Embryonic facial prominence (tissue), 1 donor: ENCODE measurements around the gene ABL1.
"Not testable (repeated sequence)": the region's sequence is repeated elsewhere in the genome, so short reads cannot be mapped to it uniquely, and the experiment has no call there.

ENCODE experiments used
- DNase-seq: peaks from one replicate; pipeline ENCODE4 v3.0.0-alpha.2; 2016; ENCODE audit errors: extremely low spot score

Gene ABL1

DNA sequence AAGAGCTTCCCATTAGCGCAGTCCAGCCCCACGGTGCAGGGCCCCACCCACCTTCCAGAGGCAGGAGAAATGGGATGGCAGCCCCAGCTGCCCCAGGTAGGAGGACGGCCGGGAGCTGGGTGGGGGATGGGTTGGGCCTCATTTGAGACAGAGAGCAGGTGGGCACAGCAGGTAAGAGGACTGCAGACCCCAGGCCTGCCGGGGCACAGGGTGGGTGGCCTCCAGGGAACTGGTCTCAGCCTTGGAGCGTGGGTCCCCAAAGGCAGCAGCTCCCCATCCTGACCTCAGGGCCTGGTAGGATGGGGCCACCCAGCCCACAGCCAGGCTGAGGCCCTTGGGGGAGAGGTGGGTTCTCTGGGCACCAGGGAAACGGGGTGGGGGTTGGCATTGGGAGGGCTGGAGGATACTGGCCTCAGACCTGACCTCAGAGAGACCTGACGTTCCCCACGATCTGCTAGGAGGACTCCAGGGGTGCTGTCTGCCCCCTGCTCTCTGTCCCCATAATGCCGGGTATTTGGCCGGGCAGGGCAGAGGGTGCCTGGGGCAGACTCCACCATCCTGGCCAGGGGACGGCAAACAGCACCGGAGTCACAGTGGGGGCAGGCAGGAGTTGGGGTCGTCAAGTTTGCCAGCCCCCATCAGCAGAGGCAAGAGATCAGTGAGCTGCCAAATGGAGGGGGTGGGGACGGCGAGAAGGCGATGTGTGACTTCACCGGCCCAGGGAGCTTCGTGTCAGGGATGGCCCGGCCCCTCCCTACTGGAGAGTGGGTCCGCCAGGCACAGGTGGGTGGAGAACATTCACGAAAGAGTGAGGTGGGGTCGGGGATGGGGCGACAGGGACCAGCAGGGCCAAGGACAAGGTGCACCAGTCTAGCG, 68.4 kb downstream of the ABL1 start:
- DNase-seq = no peak

DNA sequence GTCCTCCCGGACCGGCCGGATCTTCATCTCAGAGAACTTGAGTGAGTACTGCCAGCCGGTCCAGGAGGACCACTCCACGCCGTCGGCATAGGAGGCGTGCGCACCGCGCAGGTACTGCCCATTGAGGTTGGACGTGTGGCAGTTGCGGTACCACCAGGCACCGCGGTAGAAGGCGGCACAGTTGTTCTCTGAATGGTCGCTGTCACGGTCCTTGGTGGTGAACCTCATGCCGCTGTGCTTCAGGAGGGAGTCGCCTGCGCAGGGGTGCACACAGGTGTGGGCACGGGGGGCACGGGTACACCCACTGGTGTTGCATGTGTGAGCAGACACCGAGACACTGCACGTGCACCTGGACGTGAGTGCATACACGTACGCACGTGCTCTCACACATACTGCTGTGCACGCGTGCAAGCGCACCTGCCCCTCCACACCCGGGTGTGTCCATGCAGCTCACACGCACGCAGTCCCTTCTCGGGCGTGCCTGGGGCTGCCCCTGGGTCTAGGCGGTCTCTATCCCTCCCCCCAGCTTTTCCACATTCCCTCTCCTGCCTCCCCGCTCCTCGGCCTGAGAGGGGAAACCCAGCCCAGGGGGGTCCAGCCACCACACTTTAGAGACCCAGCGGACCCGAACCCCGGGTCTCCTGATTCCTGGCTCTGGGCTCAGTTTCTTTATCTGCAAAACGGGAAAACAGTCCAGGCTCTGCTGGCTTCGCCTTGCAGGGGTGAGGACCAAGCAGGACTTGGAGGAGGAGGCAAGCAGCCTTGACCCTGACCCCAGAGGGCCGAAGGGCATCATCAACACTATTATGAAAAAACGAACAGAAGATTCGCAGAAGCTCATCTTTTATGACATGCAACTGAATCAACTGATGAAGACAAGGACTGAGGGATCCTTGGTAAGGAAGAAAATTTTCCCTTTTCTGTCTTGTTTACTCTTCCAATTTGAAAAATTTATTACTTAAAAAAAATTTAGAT, 69.3 kb downstream of the ABL1 start:
- DNase-seq = no peak

DNA sequence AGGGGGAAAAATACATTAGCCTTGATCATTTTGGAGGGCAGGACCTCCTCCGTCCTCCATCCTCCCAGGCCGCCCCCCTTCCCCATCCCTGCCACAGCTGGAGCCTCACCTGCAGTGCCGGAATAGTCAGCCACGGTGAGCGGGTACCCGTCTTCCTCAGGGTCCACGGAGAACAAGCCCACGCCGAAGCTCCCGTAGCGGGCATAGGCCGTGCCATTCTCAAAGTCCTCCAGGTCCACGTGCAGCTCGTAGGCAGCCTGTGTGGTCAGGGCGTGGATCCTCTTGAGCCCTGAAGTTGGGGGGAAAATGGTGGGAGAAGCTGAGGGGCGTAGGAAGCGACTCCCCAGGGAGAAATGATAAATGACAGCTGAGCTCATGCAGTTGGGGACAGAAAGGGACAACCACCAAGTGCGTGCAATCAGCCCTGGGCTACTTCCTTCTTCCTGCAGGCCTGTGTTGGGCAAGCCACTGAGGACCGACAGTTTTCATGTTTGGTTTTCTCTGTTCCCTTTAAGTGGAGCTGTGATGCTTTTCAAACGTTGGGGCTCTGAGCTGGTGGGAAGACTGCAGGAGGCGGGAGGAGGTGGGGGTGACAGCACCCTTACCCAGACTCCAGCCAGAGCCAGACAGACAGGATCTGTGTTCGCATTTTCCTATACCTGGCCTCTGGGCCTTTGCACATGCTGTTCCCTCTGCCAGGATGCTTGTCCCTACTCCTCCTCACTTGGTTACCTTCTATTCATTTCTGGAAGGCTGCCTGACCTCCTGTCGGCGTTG, 70.3 kb downstream of the ABL1 start:
- no peak for DNase-seq

DNA sequence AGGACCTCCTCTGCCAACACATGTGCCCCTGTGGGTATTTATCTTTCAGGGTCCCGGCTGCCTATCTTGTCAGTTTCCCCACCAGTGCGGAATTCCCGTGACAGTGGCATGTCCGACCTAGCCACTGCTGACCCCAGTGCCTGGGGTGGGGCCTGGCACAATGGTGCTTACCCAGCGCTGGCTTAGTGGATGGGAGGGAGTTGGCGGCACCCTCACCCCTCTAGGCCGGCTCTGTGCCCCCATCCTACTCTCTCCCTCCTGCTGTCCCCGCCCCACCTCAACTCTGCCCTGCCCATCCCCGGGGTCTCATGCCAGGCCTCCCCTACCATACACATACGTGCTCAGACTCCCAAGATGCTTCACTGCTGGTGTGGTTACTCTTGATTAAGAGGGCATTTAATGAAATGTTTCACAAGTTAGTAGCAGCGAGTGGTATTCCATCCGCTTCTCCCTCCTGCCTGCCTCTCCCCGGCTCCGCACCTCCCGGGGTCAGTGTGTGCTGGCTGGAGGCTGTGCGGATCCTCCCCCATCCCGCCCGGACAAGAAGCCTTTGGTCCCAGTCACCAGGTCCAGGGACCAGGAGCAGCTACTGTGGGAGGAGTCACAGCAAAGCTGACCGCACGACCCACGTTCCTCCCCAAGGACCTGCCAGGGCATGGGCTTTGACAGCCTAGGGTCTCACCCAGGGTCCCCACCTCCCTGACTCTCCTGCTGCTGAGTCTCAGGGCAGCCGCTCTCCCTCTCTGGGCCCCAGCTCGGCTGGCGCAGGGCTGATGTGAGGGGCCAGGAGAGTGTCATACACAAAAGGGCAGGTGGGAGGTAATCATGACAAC, 71.1 kb downstream of the ABL1 start:
- DNase-seq = no peak

DNA sequence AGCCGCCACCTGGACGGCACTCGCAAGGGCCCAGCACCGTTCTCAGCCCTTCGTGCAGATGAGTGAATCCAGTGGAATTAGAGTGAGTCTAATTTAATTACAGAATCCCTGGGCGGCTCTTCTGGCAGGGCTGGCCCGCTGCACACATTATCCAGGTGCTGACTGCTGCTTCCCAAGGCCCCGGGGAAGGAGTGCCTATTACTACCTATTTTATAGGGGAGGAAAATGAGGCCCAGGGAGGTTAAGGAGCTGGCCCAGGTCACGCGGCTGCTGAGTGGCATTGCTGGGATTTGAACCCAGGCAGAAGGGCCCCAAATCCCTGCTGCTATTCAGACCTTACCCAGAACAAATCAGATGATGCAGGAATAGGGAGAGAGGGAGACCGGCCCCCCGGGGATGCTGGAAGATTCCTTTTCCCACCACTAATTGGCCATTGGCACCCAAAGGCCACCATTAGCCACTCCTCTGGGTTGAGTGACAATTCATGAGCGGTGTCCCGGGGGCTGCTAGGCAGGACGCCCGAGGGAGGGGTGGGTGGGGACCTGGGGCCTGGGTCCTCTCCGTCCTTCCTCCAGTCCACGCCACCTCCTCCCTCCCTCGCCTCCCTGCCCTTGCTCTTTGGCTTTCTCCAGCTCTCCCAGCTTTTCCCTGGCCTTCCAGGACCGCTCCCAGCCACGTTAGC, 71.8 kb downstream of the ABL1 start:
- no peak for DNase-seq

DNA sequence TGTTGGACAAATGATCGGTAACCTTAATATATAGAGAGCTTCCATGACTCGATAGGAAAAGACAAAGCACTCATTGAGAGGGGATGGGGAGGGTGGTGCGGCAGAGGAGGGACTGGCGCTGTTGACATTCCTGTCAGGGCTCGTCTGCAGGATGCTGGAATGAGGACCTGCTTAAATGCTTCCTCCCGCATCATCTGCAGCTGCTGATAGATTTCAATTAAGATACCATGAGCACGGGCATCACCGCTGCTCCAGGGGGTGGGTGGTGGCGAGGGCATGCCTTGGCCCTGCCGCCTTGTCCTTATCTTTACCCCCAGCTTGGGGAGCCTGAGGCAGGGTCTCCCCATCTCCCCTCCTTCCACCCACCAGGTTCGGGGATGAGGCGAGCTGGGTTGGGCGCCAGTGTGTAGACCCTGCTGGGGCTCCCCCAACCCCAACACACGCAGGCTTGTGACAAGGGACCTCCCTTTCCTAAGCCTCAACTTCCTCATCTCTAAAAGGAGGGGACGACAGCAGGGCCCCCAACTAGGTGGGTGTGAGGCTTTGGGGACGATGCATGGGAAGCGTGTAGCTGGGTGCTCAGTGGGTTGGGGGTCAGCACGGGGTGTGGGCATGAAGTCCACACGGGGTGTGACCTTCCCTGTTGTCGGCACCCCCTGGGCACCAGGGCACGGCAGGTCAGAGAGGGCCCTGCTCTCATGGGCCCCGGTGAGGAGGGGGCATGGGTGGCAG, 73.3 kb downstream of the ABL1 start:
- no peak for DNase-seq

DNA sequence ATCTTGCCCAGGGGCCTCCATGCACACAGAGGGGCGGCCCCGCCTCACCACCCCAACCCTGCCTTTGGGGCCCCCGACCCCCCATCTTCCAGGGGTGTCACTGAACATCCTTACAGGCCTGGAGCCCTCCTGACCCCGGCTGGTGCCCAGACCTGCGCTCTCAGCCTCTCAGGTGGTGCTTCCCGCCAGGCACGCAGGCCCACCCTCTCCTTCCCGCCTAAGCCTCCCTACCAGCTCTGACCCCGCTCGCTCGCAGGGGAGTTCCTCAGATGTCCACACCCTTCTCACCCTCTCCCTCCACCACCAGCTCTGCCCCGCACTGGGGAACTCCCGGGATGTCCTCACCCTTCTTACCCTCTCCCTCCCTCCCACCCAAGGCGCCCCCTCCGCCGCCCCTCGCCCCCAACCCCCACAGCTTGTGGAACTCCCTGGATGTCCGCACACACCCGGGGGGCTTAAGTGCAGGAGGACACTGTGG, 73.9 kb downstream of the ABL1 start:
- DNase-seq = no peak

DNA sequence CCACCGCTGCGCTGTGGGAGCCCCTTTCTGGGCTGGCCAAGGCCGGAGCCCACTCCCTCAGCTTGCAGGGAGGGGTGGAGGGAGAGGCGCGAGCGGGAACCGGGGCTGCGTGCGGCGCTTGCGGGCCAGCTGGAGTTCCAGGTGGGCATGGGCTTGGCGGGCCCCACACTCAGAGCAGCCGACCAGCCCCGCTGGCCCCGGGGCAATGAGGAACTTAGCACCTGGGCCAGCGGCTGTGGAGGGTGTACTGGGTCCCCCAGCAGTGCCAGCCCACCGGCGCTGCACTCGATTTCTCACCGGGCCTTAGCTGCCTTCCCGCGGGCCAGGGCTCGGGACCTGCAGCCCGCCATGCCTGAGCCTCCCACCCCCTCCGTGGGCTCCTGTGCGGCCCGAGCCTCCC, 75.0 kb downstream of the ABL1 start:
- not testable (repeated sequence) for DNase-seq

DNA sequence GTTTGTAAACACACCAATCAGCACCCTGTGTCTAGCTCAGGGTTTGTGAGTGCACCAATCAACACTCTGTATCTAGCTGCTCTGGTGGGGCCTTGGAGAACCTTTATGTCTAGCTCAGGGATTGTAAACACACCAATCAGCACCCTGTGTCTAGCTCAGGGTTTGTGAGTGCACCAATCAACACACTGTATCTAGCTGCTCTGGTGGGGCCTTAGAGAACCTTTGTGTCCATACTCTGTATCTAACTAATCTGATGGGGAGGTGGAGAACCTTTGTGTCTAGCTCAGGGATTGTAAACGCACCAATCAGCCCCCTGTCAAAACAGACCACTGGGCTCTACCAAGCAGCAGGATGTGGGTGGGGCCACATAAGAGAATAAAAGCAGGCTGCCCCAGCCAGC, 75.6 kb downstream of the ABL1 start:
- DNase-seq = not testable (repeated sequence)

DNA sequence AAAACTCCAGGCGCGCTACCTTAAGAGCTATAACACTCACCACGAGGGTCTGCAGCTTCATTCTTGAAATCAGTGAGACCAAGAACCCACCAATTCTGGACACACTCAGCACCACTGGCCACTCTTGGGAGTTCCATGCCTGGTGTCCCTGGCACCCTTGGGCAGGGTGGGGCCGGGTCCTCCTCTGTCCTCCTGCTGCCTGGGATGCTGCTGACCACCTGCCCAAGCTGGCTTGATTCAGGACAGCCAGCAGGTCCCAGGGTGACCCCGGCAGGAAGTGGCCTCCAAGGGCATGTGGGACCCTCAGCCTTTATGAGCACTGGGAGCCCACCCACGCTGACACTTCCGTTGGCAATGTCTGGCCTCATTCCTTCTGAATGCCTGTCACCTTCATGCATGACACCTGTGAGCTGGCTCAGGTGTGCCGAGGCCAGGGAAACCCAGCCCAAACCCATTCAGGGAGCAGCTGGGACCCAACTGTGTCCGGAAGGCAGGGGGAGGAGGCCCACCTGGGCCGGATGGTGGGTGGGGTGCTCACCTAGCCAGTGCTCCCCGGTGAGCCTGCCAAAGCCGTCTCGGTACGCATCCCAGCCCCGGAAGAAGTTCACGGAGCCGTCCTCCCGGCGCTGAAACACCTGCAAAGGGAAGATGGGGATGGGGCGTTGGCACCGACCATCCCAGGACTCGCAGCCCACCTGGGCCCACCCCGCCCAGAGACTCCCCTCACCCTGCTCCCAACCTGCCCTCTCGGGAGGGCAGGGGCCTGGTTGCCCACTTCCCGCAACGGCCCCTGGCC, 76.4 kb downstream of the ABL1 start:
- no peak for DNase-seq

DNA sequence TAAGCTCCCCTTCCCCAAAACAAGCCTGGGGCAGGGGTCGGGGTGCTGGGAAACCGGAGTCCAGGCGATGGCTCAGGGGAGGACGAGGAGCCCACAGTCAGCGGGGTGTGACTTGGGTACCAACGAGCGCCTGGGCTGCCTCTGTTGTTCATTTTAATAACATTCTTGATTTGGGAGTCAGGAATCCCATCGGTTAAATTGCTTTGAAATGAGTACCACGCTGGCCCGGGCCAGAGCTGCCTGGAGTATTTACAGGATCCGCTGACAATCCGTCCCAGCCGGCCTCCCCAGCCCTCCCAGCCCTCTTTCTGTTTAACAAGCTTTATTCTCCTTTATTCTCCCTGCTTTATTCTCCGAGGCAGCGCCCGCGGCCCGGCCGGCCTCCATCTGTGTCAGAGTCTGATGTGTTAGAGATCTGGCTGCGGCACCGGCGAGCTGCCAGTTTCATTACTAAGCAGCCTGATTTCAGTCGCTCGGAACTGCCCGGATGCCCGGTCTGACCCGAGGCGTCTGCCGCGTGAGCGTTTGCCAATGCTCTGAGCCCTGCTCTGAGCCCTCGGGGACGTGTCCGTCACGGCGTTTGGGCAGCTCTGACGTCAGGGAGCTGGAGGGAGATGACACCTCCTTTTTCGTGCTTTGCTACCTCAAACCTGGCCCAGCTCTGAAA, 78.0 kb downstream of the ABL1 start:
- no peak for DNase-seq

DNA sequence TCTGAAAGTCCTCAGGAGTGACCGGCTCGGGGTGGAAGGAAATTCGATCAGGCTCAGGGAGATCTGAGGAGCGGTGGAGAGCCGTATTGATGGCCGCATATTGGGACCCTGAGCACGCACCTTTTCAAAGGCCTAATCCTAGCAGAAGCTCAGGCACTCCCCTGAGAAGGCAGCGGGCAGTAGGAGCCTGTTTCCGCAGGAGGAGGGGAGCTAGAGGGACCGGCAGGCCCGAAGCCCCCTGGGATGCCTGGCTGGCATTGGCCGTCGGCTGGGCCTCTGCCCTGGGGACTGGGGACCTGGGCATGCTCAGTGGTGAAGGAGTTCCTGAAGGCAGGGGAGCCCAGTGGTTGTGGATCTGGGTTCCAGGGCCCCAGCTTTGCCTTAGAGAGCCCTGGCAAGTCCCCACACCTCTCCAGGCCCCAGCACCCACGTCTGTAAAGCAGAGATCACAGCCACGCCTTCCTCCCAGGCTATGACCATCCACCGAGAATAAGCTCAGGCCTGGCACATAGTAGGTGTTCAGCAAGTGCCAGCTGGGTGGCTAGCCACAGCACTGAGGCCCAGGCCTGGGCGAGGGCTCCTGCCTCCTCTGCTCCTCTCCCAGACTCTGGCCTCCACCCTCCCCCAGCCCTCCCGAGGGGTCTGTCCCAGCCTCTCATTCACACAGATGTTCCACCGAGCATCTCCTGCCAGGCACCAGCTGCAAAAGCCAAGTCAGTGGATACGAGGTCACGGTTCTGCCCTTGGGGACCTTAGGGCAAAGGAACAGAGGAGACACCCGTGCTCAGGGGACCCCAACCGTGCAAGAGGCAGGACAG, 78.8 kb downstream of the ABL1 start:
- no peak for DNase-seq

DNA sequence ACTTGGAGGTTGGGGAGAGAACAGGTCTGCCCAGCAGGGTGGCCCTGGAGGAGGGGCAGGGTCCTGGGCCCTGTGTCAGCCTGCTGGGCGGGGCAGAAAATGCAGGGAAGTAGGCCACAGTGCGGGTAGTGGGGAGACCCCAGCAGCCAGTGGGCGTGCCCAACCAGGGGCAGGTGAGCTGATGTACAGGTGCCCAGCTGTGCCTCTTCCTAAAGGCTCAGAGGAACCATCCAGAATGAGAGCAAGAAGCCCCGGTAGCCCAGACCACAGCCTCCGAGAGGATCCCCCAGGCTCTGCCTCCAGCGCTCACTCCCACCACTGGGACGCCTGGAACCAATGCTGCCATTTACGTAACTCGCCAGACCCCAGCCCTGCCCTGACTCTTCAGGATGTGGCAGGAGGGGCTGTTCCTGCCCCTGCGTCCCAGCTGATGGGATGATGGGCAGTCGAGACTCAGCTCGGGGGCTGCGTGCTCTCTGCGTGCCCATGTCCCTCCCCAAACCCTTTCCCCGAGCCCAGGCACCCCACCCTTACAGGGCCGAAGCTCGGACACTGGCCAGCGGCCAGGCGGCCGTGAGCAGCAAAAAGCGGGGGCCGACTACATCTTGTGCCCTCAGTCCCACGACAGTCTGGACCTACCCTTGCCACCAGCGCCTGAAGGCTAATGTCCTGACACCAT, 79.5 kb downstream of the ABL1 start:
- no peak for DNase-seq

DNA sequence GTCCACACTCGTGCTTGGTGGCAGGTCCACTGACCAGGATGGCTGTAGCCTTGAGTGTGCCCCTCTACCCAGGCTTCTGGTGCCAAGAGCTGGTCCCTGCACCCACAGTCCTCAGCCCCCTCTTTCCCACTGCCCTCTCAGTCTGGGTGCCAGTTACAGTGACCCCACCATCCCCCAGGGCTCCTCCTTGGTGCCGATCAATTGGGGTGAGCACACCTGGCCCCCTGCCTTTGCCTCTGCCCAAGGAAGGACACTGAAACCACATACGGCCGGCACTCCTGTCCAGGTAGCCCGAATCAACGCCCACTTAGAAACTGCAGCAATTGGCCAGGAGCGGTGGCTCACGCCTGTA, 80.0 kb downstream of the ABL1 start:
- DNase-seq = no peak

DNA sequence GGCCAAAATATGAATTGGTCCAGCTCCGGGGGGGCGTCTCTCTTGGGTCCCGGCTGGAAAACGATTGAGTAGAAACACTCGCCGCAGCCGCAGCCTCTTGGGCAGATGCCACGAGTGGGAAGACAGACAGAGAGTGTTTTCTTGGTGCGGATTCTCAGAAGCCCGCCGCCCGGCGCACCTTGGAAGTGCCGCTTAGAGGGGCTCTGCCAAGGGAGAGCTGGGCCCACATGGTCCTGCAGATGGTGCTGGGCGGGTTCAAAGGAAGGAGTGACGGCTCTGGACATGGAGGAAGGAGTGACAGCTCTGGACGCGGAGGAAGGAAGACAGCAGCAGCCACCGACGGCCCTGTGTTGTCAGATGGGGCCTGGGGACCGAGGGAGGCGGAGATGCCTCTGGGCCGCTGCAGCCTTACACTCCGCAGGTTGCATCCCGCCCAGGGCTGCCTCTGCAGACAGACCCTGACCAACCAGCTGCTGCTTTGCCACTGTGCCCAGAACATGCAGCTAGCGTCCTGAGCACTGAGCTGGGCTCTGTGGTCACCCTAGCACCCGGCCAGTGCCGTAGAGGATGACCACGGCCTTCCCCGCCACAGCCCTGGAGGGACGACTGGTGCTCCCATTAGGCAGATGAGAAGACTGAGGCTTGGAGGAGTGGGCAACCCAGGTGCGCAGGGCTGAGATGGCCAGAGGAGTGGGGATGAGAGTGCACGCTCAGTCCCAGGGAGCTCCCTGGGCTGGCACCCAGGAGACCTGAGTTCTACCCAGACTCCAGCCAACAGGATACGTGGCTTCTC, 82.3 kb downstream of the ABL1 start:
- DNase-seq = no peak
